AG09319 (cell line): Measurements from ENCODE around the gene CEP170B.
"Not testable (repeated sequence)": the region's sequence is repeated elsewhere in the genome, so short reads cannot be mapped to it uniquely, and the experiment has no call there.

ENCODE experiments used
- DNase-seq: peaks from one replicate; pipeline ENCODE4 v3.0.0-alpha.2; 2010; ENCODE audit warnings: low read depth; ENCODE audit errors: extremely low read depth
- CTCF ChIP-seq: IDR thresholded peaks from 2 replicates; pipeline ENCODE4 v1.5.1; 2011; ENCODE audit warnings: low read depth, mild to moderate bottlenecking, inconsistent platforms, low read length, moderate library complexity

Gene CEP170B

GRCh38 chr14:104888489-104889374, 23.7 kb downstream of the CEP170B start:
- TF ChIP-seq CTCF, result no peak
- no peak for DNase-seq

GRCh38 chr14:104889375-104889757, 24.3 kb downstream of the CEP170B start:
- no peak for DNase-seq
- no peak for TF ChIP-seq CTCF

- not testable (repeated sequence) for DNase-seq
These were observed 25.2 kb downstream of the CEP170B start for GRCh38 chr14:104890292-104890691.

- DNase-seq, result no peak
- no peak for TF ChIP-seq CTCF
These were observed 26.1 kb downstream of the CEP170B start for GRCh38 chr14:104891121-104891551.

- no peak for TF ChIP-seq CTCF
- DNase-seq, result no peak
These were observed 26.8 kb downstream of the CEP170B start for GRCh38 chr14:104891664-104892530.

- TF ChIP-seq CTCF, result no peak
- DNase-seq, result no peak
These were observed 27.7 kb downstream of the CEP170B start for GRCh38 chr14:104892531-104893434.
